Measurements from ENCODE around the gene USF3. TPM values are rescaled to one million over a fixed set of nuclear protein-coding genes. Genes with fewer than 3 reads are reported as not detected.

Gene USF3
- total and polyA plus RNA-seq, 2 of the 13 experiments (the other 11 are each of a cell fraction or from before 2014, with no cell fraction given), result 6.3 to 15.2 TPM

- TF ChIP-seq, protein P1, sequence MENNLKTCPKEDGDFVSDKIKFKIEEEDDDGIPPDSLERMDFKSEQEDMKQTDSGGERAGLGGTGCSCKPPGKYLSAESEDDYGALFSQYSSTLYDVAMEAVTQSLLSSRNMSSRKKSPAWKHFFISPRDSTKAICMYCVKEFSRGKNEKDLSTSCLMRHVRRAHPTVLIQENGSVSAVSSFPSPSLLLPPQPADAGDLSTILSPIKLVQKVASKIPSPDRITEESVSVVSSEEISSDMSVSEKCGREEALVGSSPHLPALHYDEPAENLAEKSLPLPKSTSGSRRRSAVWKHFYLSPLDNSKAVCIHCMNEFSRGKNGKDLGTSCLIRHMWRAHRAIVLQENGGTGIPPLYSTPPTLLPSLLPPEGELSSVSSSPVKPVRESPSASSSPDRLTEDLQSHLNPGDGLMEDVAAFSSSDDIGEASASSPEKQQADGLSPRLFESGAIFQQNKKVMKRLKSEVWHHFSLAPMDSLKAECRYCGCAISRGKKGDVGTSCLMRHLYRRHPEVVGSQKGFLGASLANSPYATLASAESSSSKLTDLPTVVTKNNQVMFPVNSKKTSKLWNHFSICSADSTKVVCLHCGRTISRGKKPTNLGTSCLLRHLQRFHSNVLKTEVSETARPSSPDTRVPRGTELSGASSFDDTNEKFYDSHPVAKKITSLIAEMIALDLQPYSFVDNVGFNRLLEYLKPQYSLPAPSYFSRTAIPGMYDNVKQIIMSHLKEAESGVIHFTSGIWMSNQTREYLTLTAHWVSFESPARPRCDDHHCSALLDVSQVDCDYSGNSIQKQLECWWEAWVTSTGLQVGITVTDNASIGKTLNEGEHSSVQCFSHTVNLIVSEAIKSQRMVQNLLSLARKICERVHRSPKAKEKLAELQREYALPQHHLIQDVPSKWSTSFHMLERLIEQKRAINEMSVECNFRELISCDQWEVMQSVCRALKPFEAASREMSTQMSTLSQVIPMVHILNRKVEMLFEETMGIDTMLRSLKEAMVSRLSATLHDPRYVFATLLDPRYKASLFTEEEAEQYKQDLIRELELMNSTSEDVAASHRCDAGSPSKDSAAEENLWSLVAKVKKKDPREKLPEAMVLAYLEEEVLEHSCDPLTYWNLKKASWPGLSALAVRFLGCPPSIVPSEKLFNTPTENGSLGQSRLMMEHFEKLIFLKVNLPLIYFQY (CRISPR knock-in tag; IDR thresholded peaks at IDR 0.05; ENCODE audit: borderline replicate concordance), result no peak
- TF ChIP-seq, protein P2, sequence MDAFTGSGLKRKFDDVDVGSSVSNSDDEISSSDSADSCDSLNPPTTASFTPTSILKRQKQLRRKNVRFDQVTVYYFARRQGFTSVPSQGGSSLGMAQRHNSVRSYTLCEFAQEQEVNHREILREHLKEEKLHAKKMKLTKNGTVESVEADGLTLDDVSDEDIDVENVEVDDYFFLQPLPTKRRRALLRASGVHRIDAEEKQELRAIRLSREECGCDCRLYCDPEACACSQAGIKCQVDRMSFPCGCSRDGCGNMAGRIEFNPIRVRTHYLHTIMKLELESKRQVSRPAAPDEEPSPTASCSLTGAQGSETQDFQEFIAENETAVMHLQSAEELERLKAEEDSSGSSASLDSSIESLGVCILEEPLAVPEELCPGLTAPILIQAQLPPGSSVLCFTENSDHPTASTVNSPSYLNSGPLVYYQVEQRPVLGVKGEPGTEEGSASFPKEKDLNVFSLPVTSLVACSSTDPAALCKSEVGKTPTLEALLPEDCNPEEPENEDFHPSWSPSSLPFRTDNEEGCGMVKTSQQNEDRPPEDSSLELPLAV (CRISPR knock-in tag; conservative IDR thresholded peaks at IDR 0.05; ENCODE audit: low read depth), result no peak
- 0 out of 2 replicates have a peak, but pooled peaks have one; percentile 15 for TF ChIP-seq ZBTB34 (CRISPR knock-in tag; IDR thresholded peaks at IDR 0.05)
- TF ChIP-seq, protein P3, sequence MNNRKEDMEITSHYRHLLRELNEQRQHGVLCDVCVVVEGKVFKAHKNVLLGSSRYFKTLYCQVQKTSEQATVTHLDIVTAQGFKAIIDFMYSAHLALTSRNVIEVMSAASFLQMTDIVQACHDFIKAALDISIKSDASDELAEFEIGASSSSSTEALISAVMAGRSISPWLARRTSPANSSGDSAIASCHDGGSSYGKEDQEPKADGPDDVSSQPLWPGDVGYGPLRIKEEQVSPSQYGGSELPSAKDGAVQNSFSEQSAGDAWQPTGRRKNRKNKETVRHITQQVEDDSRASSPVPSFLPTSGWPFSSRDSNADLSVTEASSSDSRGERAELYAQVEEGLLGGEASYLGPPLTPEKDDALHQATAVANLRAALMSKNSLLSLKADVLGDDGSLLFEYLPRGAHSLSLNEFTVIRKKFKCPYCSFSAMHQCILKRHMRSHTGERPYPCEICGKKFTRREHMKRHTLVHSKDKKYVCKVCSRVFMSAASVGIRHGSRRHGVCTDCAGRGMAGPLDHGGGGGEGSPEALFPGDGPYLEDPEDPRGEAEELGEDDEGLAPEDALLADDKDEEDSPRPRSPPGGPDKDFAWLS (CRISPR knock-in tag; IDR thresholded peaks at IDR 0.05; ENCODE audit: borderline replicate concordance), result no peak
- TF ChIP-seq ZNF317 (CRISPR knock-in tag; IDR thresholded peaks at IDR 0.05), result peak; percentile 80; the same call in 1 of the 2 replicates
- TF ChIP-seq KAT7 (CRISPR knock-in tag; IDR thresholded peaks at IDR 0.05; ENCODE audit: borderline replicate concordance), result no peak
- TF ChIP-seq ZNF891 (CRISPR knock-in tag; IDR thresholded peaks at IDR 0.05), result no peak
- no peak for TF ChIP-seq MTERF4 (CRISPR knock-in tag; IDR thresholded peaks at IDR 0.05)
- TF ChIP-seq ZZZ3 (CRISPR knock-in tag; IDR thresholded peaks at IDR 0.05; ENCODE audit: borderline replicate concordance), result no peak
- no peak for TF ChIP-seq CBX1 (IDR thresholded peaks at IDR 0.05; ENCODE audit: low read depth)
- no peak for TF ChIP-seq ZFP36 (IDR thresholded peaks at IDR 0.05; ENCODE audit: borderline replicate concordance, low read depth, low read length, partially characterized antibody)
- no peak for TF ChIP-seq NFKBIZ (CRISPR knock-in tag; IDR thresholded peaks at IDR 0.05)
- TF ChIP-seq AHDC1 (CRISPR knock-in tag; IDR thresholded peaks at IDR 0.05; ENCODE audit: borderline replicate concordance), result 0 out of 2 replicates have a peak, but pooled peaks have one; percentile 7
These were observed 33.1 kb downstream of the USF3 start (continued) for GRCh38 chr3:113663324-113663750.
